ENCODE data around the gene TRAPPC5.

The TRAPPC5 gene

DNA sequence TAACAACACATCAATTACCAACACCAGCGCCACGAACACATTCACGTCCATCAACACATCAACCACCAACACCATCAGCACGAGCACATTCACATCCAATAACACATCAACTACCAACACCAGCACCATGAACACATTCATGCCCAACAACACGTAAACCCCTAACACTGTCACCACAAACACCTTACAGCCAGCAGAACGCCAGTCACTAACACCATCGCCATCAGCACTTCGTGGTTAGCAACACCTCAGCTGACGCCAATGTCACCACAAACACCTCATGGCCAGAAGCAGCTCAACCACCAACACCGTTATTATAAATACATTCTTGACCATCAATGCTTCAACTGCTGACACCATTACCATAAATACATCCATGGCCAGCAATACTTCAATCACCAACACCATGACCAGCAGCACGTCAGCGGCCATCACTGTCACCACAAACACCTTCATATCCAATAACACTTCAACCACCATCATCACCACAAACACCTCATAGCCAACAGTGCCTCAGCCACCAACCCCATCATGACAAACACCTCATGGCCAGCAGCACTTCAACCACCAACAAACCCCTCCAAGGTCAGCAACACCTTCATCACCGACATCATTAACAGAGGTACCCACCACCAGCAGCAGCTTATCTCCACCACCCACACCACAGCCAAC is 11.9 kb downstream of the TRAPPC5 start:
- Histone ChIP-seq H3K27me3 (replicated peaks; ENCODE audit: control insufficient read depth, insufficient read depth, low read length) (no peaks in the 10 kb centered on the region), H3K36me3 (ENCODE audit: control insufficient read depth, insufficient read depth, low read length) (peaks cover 67% of the 10 kb centered on the region), H3K4me3 (replicated peaks; ENCODE audit: low read depth, low read length) (peak overlapping the region; percentile 21)
- TF ChIP-seq CTCF (IDR thresholded peaks at IDR 0.05; ENCODE audit: insufficient read depth, low read length, poor library complexity, severe bottlenecking), result no peak
- no peak for DNase-seq (ENCODE audit: extremely low read depth, insufficient read length)

- TF ChIP-seq CTCF (IDR thresholded peaks at IDR 0.05; ENCODE audit: insufficient read depth, low read length, poor library complexity, severe bottlenecking), result no peak
- no peaks in the 10 kb centered on the region for H3K27me3 ChIP-seq (replicated peaks; ENCODE audit: control insufficient read depth, insufficient read depth, low read length)
- H3K36me3 ChIP-seq (ENCODE audit: control insufficient read depth, insufficient read depth, low read length), result peaks cover 71% of the 10 kb centered on the region
- DNase-seq (ENCODE audit: extremely low read depth, insufficient read length), result no peak
- H3K4me3 ChIP-seq (replicated peaks; ENCODE audit: low read depth, low read length), result peak overlapping the region; percentile 43; the same call in 1 of the 2 replicates
Observed at GRCh38 chr19:7694499-7694898, 13.9 kb downstream of the TRAPPC5 start.

DNA sequence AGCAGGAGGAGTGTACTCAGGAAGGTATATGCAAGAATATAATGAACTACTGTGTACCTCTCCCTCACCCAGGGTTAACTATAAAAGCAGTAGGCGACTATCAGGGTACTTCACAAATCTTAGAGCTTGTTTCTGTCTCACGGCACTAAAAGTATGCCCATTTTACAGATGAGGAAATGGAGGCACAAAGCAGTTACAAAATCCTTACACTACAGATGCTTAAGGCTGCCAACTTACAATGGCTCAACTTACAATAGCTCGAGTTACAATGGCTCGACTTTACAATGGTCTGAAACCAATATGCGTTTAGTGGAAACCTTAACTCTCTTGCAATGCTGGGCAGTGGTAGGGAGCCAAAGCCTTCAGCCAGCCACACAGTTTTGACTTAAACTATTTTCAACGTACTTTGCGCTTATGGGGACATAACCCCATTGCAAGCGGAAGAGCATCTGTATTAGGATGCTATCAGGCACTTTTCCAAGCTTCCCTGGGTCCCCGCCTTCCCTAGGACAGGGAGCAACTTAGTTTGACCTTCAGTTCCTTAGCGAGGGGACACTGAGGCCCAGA is 17.2 kb downstream of the TRAPPC5 start:
- no peaks in the 10 kb centered on the region for H3K27me3 ChIP-seq (replicated peaks; ENCODE audit: control insufficient read depth, insufficient read depth, low read length)
- peaks cover 46% of the 10 kb centered on the region for H3K36me3 ChIP-seq (ENCODE audit: control insufficient read depth, insufficient read depth, low read length)
- H3K4me3 ChIP-seq (replicated peaks; ENCODE audit: low read depth, low read length), result peak overlapping the region; percentile 81
- TF ChIP-seq CTCF (IDR thresholded peaks at IDR 0.05; ENCODE audit: insufficient read depth, low read length, poor library complexity, severe bottlenecking), result no peak
- no peak for DNase-seq (ENCODE audit: extremely low read depth, insufficient read length)

DNA sequence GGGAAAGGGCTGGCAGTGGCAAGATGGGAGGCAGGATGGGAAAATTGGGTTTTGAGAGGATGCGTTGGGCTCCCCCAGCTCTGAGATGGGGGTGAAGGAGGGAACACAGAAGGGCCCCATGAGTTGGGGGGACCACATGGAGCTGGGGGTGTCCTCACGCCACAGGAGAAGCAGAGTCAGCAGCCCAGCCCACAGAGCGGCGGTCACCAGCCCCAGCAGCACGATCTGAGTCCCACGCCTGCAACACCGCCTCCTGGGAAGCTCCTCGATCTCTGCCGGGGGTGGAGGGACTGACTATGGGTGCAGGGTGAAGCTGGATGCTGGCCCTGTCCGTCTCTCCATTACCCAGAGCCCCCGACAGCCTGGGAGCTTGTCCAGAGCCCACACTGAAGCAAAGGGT is 17.9 kb downstream of the TRAPPC5 start:
- TF ChIP-seq CTCF (IDR thresholded peaks at IDR 0.05; ENCODE audit: insufficient read depth, low read length, poor library complexity, severe bottlenecking), result no peak
- no peak for DNase-seq (ENCODE audit: extremely low read depth, insufficient read length)
- peak overlapping the region; percentile 81 for H3K4me3 ChIP-seq (replicated peaks; ENCODE audit: low read depth, low read length)
- peaks cover 42% of the 10 kb centered on the region for H3K36me3 ChIP-seq (ENCODE audit: control insufficient read depth, insufficient read depth, low read length)
- H3K27me3 ChIP-seq (replicated peaks; ENCODE audit: control insufficient read depth, insufficient read depth, low read length), result no peaks in the 10 kb centered on the region

GRCh38 chr19:7699003-7699402 is 18.4 kb downstream of the TRAPPC5 start:
- peaks cover 41% of the 10 kb centered on the region for H3K36me3 ChIP-seq (ENCODE audit: control insufficient read depth, insufficient read depth, low read length)

More at GRCh38 chr19:7699003-7699402, 18.4 kb downstream of the TRAPPC5 start:
- Histone ChIP-seq H3K4me3 (replicated peaks; ENCODE audit: low read depth, low read length) (peak overlapping the region; percentile 81), H3K27me3 (replicated peaks; ENCODE audit: control insufficient read depth, insufficient read depth, low read length) (no peaks in the 10 kb centered on the region)
- no peak for DNase-seq (ENCODE audit: extremely low read depth, insufficient read length)
- no peak for TF ChIP-seq CTCF (IDR thresholded peaks at IDR 0.05; ENCODE audit: insufficient read depth, low read length, poor library complexity, severe bottlenecking)
